T47D (cell line): Measurements from ENCODE around the gene TAF10.

Source experiments
- DNase-seq, 2 experiments: peaks; one replicate each; pipeline versions ENCODE4 v3.0.0 to v3.0.0-alpha.2; 2011 to 2012; ENCODE audit warnings: low read depth in 1 of 2, low spot score in 1 of 2
- JUND ChIP-seq: IDR thresholded peaks from 2 replicates; pipeline ENCODE4 v1.6.1; 2012; ENCODE audit warnings: low read depth
- in situ Hi-C: cut with HindIII; loops from 2 replicates; pipeline ENCODE4 v1.10.0; 2016; ENCODE audit warnings: low sequenced_read_pairs, low pct_unique_long_range_greater_than_20kb

Gene TAF10

GRCh38 chr11:6625832-6626420, 13.9 kb upstream of the TAF10 start:
- no peak for DNase-seq
- TF ChIP-seq JUND = no peak
- in situ Hi-C loops = no loop called here

- no peak for DNase-seq
- no peak for TF ChIP-seq JUND
- in situ Hi-C loops = no loop called here
Observed at GRCh38 chr11:6625156-6625831, 13.3 kb upstream of the TAF10 start.

- DNase-seq = no peak
- TF ChIP-seq JUND = no peak
- in situ Hi-C loops = no loop called here
Observed at GRCh38 chr11:6623391-6624363, 11.7 kb upstream of the TAF10 start.

GRCh38 chr11:6622261-6623171, 10.5 kb upstream of the TAF10 start:
- no peak for TF ChIP-seq JUND
- in situ Hi-C loops = no loop called here
- no peak for DNase-seq

- DNase-seq = no peak
- in situ Hi-C loops = no loop called here
- TF ChIP-seq JUND = no peak
Observed at GRCh38 chr11:6621711-6622211, 9.7 kb upstream of the TAF10 start.

GRCh38 chr11:6620636-6621035, 8.6 kb upstream of the TAF10 start:
- no peak for DNase-seq
- TF ChIP-seq JUND = no peak
- in situ Hi-C loops = no loop called here

GRCh38 chr11:6619004-6619745, 7.2 kb upstream of the TAF10 start, which contains the start of gene TPP1:
Gene TPP1 (minus strand): TSS chr11:6619422. CDS start chr11:6619400, 22 bp downstream.
- peak; percentile 91 to 93 for DNase-seq
- TF ChIP-seq JUND = no peak
- in situ Hi-C loops = no loop called here

GRCh38 chr11:6618117-6619003, 6.3 kb upstream of the TAF10 start:
- DNase-seq = no peak
- TF ChIP-seq JUND = no peak
- in situ Hi-C loops = no loop called here

- in situ Hi-C loops = no loop called here
Observed at GRCh38 chr11:6617315-6617781, 5.3 kb upstream of the TAF10 start.

GRCh38 chr11:6616596-6617250, 4.7 kb upstream of the TAF10 start:
- TF ChIP-seq JUND = no peak
- DNase-seq = no peak
- in situ Hi-C loops = no loop called here

More at GRCh38 chr11:6617315-6617781, 5.3 kb upstream of the TAF10 start:
- TF ChIP-seq JUND = no peak
- no peak for DNase-seq
